ENCODE data around the gene CIAO1.
"Not testable (repeated sequence)": the region's sequence is repeated elsewhere in the genome, so short reads cannot be mapped to it uniquely, and the experiment has no call there.

The CIAO1 gene

DNA sequence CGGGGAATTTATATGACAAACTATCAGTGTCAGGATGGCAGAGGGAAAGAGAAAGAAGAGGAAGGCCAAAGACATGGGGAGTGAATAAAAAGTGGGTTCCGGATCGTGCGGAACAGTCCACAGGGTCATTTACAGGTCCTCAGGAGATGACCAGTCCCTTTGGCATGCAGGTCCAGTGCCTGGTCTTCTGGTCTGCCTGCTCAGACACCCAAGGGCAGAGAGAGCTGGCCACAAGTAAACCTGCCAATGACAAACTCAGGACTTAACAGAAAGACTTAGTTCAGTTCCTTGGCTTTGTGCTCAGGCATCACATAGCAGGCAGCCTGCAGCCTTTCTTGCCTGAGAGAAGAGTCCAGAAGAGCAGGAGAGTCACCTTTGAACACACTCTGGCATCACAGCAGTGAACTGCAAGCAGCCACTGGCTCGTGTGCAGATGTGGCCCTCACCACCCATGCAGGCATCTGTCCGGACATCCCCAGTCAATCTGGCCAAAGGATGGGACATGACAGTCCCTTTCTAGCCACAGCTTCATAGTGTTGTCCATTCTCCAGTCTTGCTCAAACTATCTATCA is 14.2 kb upstream of the CIAO1 start:
- DNase-seq, result no peak

DNA sequence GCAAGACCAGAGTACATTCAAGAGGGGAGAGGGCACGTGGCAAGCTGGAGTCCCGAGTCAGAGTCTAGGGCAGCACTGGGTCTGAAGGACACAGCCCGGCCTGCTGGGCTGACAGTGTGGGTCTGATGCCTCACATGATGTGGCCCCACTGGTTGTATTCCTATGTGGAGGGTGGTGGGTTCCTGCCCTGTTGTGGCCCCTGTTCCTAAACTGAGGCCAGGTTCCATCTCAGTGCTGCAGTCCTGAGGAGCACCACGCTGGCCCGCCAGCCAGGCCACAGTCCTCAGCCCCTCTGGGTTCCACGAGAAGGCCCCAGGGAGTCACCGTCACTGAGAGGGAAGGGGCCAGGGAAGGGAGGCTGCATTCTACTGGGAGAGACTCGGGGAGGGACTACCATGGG is 13.5 kb upstream of the CIAO1 start:
- no peak for DNase-seq

DNA sequence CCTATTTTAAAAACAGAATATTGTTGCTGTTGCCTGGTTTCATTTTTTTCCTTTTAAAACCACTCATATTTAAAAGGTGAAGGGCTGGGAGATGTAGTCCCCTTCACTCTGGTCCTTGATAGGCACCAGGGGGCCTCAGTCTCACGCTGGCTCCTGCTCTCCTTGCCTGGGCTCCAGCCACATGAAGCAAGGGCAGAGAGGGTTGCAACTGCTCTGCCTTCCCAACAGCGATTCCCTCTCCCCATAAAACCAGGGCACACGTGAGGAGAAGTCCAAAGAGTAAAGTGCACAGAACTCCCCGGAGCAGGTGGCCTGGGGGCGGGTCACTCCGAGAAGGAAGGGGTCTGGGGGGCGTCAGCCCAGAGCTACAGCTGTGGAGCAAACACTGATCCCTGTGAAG is 13.0 kb upstream of the CIAO1 start:
- no peak for DNase-seq

DNA sequence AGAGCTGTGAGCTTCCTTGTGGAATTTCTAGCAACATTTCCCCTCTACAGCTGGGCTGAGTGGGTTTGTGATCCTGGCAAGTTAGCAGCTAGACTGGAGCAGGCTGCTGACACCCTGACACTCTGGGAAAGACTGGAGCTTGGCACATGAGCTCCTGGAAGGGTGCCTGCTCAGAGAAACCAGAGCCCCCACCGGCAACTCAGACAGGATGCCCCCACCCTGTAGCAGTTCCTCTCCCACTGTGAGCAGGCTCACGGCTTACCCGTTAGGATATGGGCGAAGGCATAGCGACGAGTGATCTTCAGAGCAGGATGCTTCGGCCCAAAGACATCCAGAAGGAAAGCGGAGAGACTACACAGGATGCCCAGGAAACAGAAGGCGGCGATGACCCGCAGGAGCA is 11.5 kb upstream of the CIAO1 start:
- no peak for DNase-seq

DNA sequence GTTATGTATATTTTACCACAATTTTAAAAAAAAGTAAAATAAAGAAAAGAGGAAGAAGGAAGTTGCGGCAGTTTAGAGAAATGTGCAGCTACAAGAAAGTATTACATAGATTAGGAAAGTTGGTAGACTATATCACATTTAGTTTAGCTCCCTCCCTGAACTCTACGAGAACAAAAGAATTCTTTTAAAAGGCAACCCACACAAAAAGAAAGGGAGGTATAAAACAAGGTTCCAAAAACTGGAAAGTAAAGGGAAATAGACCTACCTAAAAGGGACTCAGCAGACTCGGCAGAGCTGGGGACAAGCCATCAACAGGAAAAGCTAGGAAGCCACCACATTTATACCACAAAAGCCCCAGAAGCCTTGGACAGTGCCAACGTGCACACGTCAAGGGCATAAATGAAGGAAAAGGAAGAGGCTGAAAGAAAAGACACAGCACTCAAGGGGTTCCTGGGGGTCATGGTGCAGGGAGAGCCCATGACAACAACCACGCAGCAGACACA is 9.4 kb upstream of the CIAO1 start:
- DNase-seq, result no peak

DNA sequence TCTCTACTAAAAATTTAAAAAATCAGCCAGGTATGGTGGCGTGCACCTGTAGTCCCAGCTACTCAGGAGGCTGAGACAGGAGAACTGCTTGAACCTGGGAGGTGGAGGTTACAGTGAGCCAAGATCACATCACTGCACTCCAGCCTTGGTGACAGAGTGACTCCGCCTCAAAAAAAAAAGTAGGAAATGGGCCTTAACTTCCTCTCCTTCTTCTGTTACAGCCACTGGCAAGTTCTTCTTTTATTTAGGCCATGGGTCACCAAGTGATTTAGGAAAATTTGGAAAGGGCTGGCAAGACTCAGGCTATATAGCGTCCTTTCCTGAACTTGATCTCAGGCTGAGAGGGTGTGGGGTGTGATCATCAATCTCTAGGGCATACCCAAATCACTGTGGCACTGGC is 8.3 kb upstream of the CIAO1 start:
- not testable (repeated sequence) for DNase-seq

DNA sequence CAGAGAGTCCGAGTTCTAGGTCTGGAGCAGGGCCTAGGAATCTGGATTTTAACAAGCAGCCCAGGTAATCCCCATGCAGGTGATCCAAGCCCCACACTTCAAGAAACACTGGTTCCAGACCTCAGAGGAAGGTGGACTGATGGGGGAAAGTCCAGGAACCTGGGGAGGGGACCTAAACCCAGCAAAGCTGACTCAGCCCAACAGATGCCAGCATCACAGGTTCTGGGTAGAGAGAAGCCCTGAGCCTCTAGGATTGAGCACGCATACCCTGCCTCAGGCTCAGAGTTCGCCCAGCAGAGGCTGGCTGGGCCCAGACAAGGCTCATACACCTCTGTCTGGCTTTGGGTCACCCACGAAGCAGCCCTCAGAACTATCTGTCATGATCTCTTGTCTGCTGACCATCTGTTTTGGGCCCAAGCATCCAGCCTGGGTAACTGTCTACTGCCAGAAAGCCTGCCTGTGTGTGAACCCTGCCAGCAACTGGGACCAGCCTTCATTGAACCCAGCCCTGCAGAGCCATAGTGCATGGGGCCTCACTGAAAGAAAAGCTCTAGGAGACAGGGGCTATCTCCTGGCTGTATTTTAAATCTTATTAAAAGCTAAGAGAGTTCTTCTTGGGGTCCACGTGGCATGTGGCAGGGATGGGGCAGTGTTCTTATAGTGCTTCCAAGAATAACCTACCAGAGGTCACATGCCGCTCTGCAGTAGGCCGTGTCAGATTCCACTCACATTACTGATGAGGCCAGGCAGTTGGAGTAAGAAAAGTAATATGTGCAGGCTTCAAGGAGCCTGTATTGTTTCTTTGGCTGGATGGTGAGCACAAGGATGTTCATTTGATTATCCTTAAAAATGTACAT is 7.6 kb upstream of the CIAO1 start:
- DNase-seq, result peak; percentile 66 to 83

DNA sequence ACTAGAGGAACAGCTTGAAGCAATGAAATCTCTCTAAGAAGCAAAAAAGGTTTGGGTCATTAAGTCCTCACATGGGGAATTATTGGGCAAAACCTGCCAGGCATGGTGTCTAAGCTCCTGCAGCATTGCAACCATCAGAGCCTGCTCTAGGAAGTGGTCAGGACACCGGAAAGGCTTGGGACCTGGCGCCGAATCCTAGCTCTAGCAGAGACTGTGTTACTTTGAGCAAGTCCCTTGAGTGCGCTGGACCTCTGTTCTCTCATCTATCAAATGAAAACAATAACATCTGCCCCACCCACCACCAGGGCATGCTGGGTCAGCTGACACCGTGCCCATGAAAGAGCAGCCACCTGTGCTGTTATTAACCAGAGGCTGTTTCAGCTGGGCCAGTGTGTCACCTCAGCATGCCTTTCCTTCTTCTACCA is 6.5 kb upstream of the CIAO1 start:
- DNase-seq, result peak; percentile 80 to 92

DNA sequence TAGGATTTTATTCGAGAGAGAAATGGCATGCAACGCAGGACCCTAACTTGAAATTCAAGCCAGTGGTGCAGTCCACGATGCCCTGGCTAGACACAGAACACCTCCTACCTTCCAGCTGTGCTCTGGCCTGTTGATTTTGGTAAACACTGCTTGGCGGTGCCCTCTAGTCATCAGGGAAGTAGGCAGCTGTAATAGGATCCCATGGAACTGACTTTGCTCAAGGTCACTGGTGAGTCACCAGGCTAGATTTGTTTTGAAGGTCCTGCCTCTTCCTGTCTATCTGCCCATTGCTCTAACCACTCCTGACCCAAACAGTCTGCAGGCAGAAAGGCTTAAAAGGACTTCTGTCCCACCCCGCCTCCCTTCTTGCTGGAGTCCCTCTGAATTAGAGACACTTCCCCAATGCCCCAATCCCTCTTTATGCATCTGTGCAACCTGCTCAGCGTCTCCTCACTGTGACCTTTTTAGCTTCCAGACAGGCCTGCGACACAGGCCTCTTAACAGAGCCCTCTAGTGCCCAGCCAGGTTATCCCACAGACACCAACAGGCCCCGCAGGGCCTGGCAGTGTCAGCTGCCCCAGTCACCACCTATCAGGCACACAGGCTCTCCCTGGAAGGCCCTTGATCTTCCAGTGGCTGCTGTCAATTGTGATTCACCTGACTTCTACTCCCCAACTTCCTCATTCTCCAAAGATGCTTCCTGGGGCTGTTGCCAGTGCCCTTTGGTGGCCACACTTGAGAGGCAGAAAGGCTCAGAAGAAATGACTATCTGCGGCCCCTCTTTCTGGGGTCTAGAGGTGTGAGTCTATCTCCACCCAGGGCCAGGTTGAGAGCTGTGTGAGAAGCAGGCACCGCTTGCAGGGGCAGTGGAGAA is 5.4 kb upstream of the CIAO1 start:
- DNase-seq, result peak; percentile 86 to 93

DNA sequence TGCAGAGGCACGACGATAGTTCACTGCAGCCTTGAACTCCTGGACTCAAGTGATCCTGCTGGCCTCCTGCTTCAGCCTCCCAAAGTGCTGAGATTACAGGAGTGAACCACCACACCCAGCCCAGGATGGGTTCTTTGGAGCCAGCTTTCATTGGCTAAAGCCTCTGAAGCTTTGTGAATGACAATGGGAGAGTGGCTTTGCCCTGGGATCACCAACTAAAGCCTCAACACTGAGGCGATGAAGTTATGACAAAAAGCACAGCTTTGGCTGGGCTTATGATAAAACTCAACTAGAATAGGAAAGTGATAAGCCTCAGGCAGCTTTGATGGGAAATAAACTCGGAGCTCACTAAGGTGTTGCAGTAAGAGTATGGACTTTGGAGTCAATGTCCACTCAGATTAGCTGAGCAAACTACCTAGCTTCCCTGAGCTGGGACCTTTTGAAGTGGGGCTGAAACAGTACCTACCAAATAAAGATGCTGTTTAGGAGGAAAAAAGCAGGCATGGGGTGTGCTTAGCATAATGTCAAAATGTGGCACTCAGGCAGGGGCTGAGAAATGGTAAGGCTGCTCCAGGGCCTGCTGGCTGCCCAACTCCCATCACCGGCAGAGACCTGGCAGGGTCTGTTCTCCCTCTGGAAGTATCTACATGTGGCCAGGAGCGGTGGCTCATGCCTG is 4.6 kb upstream of the CIAO1 start:
- DNase-seq, result no peak

DNA sequence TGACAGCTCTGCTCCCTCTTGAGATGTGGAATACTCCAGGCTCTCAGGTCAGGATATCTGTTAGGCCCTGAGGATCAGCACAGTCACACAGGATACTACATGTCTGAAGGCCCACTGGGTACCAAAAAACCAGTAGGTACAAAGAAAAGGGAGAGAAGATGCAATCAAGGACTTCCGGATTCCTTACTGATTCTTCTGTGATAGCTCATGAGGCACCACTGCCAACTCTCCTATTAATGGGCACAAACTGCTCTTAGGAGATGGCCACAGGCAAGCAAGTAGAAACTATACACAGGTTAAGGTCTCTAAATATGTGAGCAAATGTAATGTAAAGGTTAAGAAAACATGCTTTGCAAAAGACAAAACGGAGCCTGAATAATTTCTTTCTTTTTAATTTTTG is 3.7 kb upstream of the CIAO1 start:
- no peak for DNase-seq

DNA sequence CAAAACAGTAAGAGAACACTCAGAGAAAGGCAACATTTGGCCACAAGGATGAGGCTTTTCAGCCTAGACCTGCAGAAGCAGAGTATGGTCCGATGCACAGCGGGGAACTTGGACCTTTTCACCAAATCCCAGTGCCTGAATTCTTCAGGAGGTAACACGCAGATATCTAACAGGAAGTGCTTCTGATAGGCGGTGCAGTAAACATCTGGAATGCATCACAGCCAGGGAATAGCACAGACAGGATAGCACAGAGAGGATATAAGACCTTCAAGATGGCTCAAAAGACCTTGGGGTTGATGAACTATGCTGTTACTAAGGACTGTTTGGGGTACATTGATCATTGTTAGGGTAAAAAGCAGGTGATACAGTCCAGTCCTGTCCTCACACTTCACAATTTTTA is 1.9 kb upstream of the CIAO1 start:
- DNase-seq, result no peak

DNA sequence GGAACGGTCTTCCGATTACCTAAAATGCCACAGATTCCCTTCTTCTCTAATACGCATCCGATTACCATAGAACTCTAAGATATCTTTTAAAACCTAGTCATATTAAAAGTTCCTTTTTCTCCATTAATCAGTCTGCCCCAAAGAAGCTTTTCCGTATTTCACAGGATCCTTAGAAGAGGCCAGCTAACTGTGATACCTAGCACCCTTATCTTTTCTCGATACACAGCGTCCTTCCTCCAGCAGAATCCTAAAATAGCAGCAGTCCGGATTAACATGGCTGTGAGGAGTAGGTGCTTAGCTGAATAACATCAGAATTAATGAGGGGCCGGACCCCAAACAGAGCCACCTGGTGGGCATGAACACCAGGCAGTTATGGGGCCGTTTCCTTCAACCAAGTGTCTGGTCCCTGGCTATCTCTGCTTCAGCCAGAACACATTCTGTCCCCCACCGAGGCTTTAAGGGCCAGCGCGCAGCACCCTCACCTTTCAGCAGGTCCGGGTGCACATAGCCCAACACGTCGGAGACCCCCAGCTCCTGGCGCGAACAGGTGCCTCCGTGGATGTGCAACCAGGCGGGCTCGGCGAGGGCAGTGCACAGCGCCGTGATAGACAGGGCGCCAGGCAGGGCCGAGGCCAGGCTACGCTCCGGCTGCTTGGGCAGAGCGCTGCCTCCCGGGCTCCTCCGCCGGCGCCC is 1.2 kb upstream of the CIAO1 start:
- DNase-seq, result peak; percentile 62 to 80

DNA sequence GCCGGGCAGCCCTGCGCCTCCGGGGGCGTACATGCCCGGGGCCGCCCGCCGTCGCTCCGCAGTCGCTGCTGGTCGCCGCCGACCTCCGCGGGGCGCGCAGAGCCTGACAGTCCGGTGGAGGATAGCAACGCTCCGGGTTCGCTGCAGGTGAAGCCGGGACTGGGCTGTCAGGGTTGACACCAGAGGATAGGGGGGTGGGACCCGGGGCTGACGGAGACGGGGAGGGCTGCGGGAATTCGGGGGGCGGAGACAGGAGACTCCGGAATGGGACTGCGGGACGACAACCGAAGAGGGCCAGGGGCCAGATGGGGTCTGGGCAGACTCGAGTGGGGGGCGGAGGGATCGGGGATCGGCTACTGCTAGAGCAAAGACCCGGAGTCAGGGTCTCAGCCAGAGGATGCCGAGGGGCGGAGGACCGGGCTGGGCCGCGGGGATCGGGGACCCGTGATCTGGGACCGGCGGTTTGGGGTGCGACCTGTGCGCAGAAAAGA is 631 bp upstream of the CIAO1 start:
- DNase-seq, result peak; percentile 42 to 67

DNA sequence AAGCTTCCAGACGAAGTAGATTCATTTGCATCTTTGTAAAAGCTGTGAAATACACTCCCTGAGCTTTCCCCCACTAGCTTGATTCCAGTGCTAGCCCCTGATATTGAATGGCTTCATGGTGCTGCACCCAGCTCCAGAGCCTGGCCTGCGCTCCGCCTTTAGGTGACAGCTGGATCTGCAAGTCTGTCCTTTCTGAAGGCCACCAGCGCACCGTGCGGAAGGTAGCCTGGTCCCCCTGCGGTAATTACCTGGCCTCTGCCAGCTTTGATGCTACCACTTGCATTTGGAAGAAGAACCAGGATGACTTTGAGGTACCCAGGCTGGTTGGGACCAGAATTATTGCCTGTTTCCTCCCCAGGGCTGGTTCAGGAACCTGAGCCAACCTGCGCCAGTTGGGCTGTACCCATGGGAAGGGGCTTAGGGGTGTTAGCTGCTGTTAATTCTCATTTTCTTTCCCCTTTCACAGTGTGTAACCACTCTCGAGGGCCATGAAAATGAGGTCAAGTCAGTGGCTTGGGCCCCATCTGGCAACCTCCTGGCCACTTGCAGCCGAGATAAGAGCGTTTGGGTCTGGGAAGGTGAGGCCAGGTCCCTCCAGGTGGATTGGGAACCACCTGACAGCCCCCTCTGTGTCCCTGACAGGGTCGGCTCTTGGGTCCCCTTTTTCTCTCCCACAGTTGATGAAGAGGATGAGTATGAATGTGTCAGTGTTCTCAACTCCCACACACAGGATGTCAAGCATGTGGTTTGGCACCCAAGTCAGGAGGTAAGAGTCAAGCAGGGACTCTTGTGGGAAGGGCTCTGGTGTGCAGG is 1.3 kb downstream of the CIAO1 start:
- DNase-seq, result peak; percentile 18 to 55

DNA sequence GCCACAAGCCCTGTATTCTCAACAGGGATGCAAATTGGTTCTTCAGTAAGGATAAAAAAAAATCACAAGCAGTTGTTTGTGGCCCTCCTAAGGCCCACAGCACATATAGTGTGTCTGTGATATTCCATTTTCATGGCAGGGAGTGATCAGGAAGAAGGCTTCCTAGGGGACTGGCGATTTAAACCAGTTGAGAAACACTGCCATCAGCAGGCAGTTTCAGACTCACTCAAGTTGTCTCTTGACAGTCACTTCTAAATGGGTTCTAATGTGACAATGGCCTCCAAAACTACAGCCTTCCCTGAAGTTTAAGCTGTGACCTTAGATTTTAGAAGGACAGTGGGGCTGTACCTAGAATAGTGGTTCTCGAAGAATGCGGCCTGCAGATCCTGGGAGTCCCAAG is 6.0 kb downstream of the CIAO1 start:
- DNase-seq, result peak in 1 of 2 experiments; percentile 18

DNA sequence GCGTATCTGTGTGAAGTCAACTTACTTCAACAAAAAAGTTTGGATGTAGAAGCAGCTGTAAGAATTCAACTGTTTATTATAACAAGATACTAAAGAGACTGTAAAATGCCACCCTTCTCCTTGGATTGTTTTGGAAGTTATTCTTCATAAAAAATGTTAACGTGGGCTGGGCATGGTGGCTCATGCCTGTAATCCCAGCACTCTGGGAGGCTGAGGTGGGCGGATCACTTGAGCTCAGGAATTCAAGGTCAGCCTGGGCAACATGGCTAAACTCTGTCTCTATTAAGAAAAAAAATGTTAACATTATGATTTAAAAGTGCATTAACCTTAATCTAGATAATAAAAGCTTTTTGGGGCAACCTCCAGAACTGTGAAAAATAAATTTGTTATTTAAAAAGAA is 7.7 kb downstream of the CIAO1 start:
- no peak for DNase-seq

DNA sequence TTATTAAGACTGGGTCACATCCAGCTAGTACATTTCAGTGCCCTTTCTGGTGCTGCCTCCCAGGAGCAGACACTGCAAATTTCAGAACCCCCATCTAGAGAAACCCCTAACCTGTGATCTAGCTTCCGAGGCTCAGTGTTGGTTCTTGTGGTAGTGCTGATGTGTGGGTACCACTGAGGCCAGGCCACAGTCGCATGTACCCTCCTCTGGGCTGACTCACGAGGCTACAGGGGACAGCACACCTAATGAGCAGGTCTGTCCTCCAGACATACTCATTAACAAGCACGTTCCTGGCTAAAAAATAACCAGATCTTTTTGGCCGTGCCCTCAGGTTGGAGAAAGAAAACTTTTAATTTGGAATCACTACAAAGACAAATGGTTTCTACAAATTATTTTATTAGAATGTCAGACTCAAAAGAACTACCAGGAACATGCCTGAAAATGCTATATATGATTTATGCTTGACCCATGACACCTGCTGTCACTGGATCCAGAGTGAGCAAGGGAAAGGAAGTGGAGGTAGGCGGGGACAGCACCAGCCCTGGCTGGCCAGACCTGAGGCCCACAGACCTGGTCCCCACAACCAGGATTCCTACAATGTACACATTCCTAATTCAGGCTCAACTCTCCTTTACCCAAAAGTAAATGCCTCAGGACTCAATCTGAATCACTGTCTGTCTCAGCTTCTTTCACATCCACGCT is 8.5 kb downstream of the CIAO1 start:
- no peak for DNase-seq

DNA sequence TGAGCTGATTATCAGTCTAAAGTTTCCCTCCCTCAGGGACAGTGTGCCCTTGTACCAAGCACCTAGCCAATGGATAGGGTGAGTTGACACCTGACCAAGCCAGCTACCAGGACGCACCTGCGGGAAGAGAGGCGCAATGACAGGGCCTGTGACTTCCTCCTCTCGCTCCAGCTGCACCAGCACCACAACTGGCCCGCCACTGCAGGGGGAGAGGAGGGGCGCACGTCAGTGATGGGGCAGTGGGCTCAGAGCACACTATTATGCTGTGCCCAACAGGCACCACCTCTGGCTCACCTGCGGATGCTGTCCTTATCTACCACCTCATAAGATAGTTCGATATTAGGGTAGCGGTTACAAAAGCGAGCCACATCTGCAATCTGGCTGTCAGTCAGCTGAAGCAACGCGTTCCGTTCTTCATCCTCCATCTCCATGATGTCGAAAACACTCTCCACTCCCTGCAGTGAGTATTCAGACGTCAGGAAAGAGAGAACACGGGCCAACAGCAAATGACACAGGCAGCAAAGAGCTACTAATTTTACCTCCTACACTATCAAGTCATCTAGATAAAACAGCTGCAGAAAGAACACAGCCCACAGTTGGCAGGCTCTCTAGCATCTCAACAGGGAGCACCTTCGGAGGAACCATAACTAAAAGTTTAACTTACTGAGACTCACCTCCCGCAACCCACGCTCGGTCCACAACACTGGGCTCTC is 10.9 kb downstream of the CIAO1 start:
- no peak for DNase-seq
